ENCODE measurements around the gene SORL1.

DNA sequence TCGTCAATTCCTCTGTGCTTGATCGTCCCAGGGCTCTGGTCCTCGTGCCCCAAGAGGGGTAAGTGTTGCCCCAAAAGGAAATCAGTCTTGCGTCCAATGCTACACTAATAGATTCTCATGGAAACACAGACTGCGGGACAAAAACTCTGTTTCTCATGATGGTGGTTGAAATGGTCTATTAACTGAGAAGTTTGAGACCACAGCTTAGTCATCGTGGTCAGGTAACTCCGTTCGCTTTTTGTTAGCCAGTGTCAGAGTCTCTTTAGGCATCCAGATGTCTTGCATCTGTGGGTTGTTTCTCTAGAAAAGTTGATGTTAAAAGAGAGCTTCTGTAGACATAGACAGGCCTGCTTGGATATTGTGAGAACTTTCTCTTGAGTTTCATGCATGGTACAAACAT lies 105.2 kb downstream of the SORL1 start:
- TF ChIP-seq, protein P1, sequence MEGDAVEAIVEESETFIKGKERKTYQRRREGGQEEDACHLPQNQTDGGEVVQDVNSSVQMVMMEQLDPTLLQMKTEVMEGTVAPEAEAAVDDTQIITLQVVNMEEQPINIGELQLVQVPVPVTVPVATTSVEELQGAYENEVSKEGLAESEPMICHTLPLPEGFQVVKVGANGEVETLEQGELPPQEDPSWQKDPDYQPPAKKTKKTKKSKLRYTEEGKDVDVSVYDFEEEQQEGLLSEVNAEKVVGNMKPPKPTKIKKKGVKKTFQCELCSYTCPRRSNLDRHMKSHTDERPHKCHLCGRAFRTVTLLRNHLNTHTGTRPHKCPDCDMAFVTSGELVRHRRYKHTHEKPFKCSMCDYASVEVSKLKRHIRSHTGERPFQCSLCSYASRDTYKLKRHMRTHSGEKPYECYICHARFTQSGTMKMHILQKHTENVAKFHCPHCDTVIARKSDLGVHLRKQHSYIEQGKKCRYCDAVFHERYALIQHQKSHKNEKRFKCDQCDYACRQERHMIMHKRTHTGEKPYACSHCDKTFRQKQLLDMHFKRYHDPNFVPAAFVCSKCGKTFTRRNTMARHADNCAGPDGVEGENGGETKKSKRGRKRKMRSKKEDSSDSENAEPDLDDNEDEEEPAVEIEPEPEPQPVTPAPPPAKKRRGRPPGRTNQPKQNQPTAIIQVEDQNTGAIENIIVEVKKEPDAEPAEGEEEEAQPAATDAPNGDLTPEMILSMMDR (IDR thresholded peaks at IDR 0.05): no peak
- TF ChIP-seq POLR2AphosphoS5 (IDR thresholded peaks at IDR 0.05) (no peak), POLR2A (IDR thresholded peaks at IDR 0.05) (no peak), EP300 (IDR thresholded peaks at IDR 0.05) (no peak)

All from suprapubic skin (tissue), 4 donors.